ENCODE data around the gene LHFPL6.

LHFPL6 gene

GRCh38 chr13:39597838-39598237, 5.2 kb downstream of the LHFPL6 start:
- H3K4me3 ChIP-seq (ENCODE audit: low read depth, low read length): no peak overlapping the region
- no peak for TF ChIP-seq CTCF (IDR thresholded peaks at IDR 0.05; ENCODE audit: low read depth, low read length, missing control alignments)
- DNase-seq (ENCODE audit: low read depth): no peak

GRCh38 chr13:39596685-39597084, 6.3 kb downstream of the LHFPL6 start:
- H3K4me3 ChIP-seq (ENCODE audit: low read depth, low read length): no peak overlapping the region
- DNase-seq (ENCODE audit: low read depth): no peak
- no peak for TF ChIP-seq CTCF (IDR thresholded peaks at IDR 0.05; ENCODE audit: low read depth, low read length, missing control alignments)

GRCh38 chr13:39596176-39596575, 6.8 kb downstream of the LHFPL6 start:
- no peak for DNase-seq (ENCODE audit: low read depth)
- TF ChIP-seq CTCF (IDR thresholded peaks at IDR 0.05; ENCODE audit: low read depth, low read length, missing control alignments): no peak
- no peak overlapping the region for H3K4me3 ChIP-seq (ENCODE audit: low read depth, low read length)

- DNase-seq (ENCODE audit: low read depth): no peak
- no peak overlapping the region for H3K4me3 ChIP-seq (ENCODE audit: low read depth, low read length)
- TF ChIP-seq CTCF (IDR thresholded peaks at IDR 0.05; ENCODE audit: low read depth, low read length, missing control alignments): no peak
Measured at GRCh38 chr13:39590466-39591036, 12.4 kb downstream of the LHFPL6 start.

- H3K4me3 ChIP-seq (ENCODE audit: low read depth, low read length): no peak overlapping the region
- DNase-seq (ENCODE audit: low read depth): no peak
- no peak for TF ChIP-seq CTCF (IDR thresholded peaks at IDR 0.05; ENCODE audit: low read depth, low read length, missing control alignments)
Measured at GRCh38 chr13:39588384-39588783, 14.6 kb downstream of the LHFPL6 start.

- no peak for TF ChIP-seq CTCF (IDR thresholded peaks at IDR 0.05; ENCODE audit: low read depth, low read length, missing control alignments)
- no peak for DNase-seq (ENCODE audit: low read depth)
- H3K4me3 ChIP-seq (ENCODE audit: low read depth, low read length): no peak overlapping the region
Measured at GRCh38 chr13:39587939-39588338, 15.1 kb downstream of the LHFPL6 start.

GRCh38 chr13:39586958-39587605, 15.9 kb downstream of the LHFPL6 start:
- no peak for DNase-seq (ENCODE audit: low read depth)
- TF ChIP-seq CTCF (IDR thresholded peaks at IDR 0.05; ENCODE audit: low read depth, low read length, missing control alignments): no peak
- no peak overlapping the region for H3K4me3 ChIP-seq (ENCODE audit: low read depth, low read length)
